Dermis lymphatic vessel endothelial cell (primary cell): ENCODE results near the gene CCNB3. TPM values are rescaled to one million over a fixed set of nuclear protein-coding genes. Genes with fewer than 3 reads are reported as not detected.

ENCODE experiments used
- total RNA-seq: library from RNA; depleted of rRNA; stranded (reverse); fragments of >200 nt; gene quantifications from 2 replicates; pipeline ENCODE4 v1.2.1, GENCODE V29; 2014

CCNB3 gene, protein sequence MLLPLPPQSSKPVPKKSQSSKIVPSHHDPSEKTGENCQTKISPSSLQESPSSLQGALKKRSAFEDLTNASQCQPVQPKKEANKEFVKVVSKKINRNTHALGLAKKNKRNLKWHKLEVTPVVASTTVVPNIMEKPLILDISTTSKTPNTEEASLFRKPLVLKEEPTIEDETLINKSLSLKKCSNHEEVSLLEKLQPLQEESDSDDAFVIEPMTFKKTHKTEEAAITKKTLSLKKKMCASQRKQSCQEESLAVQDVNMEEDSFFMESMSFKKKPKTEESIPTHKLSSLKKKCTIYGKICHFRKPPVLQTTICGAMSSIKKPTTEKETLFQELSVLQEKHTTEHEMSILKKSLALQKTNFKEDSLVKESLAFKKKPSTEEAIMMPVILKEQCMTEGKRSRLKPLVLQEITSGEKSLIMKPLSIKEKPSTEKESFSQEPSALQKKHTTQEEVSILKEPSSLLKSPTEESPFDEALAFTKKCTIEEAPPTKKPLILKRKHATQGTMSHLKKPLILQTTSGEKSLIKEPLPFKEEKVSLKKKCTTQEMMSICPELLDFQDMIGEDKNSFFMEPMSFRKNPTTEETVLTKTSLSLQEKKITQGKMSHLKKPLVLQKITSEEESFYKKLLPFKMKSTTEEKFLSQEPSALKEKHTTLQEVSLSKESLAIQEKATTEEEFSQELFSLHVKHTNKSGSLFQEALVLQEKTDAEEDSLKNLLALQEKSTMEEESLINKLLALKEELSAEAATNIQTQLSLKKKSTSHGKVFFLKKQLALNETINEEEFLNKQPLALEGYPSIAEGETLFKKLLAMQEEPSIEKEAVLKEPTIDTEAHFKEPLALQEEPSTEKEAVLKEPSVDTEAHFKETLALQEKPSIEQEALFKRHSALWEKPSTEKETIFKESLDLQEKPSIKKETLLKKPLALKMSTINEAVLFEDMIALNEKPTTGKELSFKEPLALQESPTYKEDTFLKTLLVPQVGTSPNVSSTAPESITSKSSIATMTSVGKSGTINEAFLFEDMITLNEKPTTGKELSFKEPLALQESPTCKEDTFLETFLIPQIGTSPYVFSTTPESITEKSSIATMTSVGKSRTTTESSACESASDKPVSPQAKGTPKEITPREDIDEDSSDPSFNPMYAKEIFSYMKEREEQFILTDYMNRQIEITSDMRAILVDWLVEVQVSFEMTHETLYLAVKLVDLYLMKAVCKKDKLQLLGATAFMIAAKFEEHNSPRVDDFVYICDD (N-terminal part only)
- total RNA-seq: 0.43 and 0.69 TPM in 2 replicates

DNA sequence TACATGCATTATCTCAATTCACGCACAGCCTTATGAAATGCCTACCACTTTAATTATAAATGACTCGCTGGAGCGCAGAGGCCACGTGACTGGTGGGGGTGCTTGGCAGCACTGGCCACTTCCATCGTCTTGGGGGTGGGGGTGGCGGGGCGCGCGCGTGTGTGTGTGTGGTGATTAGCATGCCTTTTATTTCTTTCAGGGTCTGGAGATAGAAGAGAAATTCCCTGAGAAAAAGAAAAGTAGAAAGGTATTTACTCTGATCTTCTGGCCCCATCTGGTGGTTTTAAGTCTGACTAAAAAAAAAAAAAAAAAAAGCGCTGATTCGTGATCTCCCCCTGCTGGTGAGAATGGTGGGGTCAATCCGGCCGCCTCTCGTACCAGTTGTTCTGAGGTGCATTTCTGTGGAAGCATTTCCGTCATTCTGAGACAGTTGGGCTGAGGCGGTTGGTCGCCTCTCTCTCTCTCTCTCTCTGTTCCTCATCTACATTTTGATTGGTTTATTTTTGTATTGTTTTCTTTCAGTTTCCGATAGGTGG lies at the start of gene CCNB3:
Gene CCNB3, plus strand, starts transcription at position 402 of the 536 bp plus-strand sequence. CDS start 80,399 bp downstream, outside the sequence.

DNA sequence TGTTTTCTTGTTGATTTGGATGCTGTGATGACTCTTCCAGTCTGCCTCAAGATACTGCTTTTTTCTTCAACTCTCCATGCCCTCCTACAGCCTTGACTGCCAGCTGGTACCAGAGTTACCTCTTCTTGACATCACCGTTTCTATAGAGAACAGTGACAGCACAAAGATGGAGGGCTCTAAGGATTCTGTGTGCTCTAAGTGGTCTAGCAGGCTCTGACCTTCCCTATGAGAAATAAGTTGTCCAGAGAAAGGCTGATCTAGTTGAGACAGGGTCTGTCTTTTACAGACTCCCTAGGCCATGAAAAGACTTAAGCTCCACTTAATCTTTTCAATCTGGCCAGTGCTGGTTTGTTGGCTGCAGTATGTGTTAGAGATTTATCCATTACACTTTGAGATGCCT lies 3.7 kb upstream of the CCNB3 start, which contains the start of gene AKAP4:
Gene AKAP4, minus strand, starts transcription at position 101 of the 400 bp plus-strand sequence. CDS start 118 bp downstream, outside the sequence.

Other genes with a start within 250 kb of the CCNB3 start
- not detected in 2 replicates for gene AKAP4, start 3.8 kb upstream of the CCNB3 start, total RNA-seq